HepG2 (cell line): Measurements from ENCODE around the gene RAET1L. TPM values are rescaled to one million over a fixed set of nuclear protein-coding genes. Genes with fewer than 3 reads are reported as not detected.
"Not testable (repeated sequence)": the region's sequence is repeated elsewhere in the genome, so short reads cannot be mapped to it uniquely, and the experiment has no call there.

Experiments
- ATAC-seq: fragments of 200-7000 bp; cut with Tn5 transposase; 3 replicates; pipeline ENCODE4 v1.9.1; 2020; ENCODE audit warnings: mild to moderate bottlenecking, moderate library complexity
- BruUV-seq: library from RNA; stranded (reverse); fragments of 400-500 nt; replicated peaks from 2 replicates; lab custom pipeline; 2021; lab: Mats Ljungman, UMichigan
- CTCF ChIA-PET: fragments of 300-600 bp; formaldehyde crosslinking; extraction: SDS; loops from one replicate; lab custom pipeline; 2021; ENCODE audit warnings: low total read pairs, inconsistent platforms, low intra/inter-chr PET ratio; lab: Yijun Ruan, JAX
- POLR2A ChIA-PET: fragments of 350-600 bp; sonication (Branson Sonifier 250); formaldehyde crosslinking; loops from one replicate; lab custom pipeline; 2020; ENCODE audit warnings: antibody characterized with exemption, inconsistent platforms; lab: Yijun Ruan, JAX
- DNase-seq: peaks from one replicate; pipeline ENCODE4 v3.0.0-alpha.2; 2015; ENCODE audit warnings: low spot score
- FAIRE-seq: peaks from 3 replicates; lab custom pipeline; 2011; peaks lifted over from hg19 to GRCh38; lab: Jason Lieb, UNC
- H2AFZ ChIP-seq: one replicate; pipeline ENCODE4 v1.6.1; 2011; ENCODE audit warnings: low read length, inconsistent platforms
- H3K27ac ChIP-seq: fragments of 300-600 bp; 3 replicates; pipeline ENCODE4 v1.8.0; 2011; ENCODE audit warnings: mixed run types, mild to moderate bottlenecking, mixed read lengths, low read length, inconsistent platforms; ENCODE audit not compliant: insufficient read depth; ENCODE audit errors: extremely low read length
- H3K27me3 ChIP-seq, 2 experiments: fragments of 200-600 bp in 1 of 2; 2 replicates in 1 of 2; 3 replicates in 1 of 2; pipeline versions ENCODE4 v1.6.0 to v1.8.0; 2011; ENCODE audit warnings: low read length in 2 of 2, mild to moderate bottlenecking in 2 of 2, moderate library complexity in 2 of 2, inconsistent platforms in 1 of 2; ENCODE audit not compliant: insufficient read depth in 2 of 2, control insufficient read depth in 1 of 2
- H3K36me3 ChIP-seq, 2 experiments: fragments of 200-600 bp in 1 of 2; replicated peaks in 1 of 2; 2 replicates in 1 of 2; 3 replicates in 1 of 2; pipeline versions ENCODE4 v1.5.1 to v1.8.0; 2011; ENCODE audit warnings: low read length in 2 of 2, inconsistent platforms in 1 of 2; ENCODE audit not compliant: insufficient read depth in 2 of 2, control insufficient read depth in 1 of 2
- H3K4me1 ChIP-seq: 2 replicates; pipeline ENCODE4 v1.5.1; 2012; ENCODE audit warnings: low read length, inconsistent platforms; ENCODE audit not compliant: insufficient read depth
- H3K4me2 ChIP-seq: 2 replicates; pipeline ENCODE4 v1.6.0; 2011; ENCODE audit warnings: low read depth, low read length, inconsistent platforms
- H3K4me3 ChIP-seq, 3 experiments: fragments of 200-600 bp in 1 of 3; sonication (generic), shearing (Covaris generic) in 1 of 3; replicated peaks in 1 of 3; 2 replicates each; pipeline ENCODE4 v1.5.1; 2011 to 2016; ENCODE audit warnings: low read length in 3 of 3, inconsistent platforms in 2 of 3, low read depth in 2 of 3, mild to moderate bottlenecking in 2 of 3, control low read depth in 1 of 3, mixed read lengths in 1 of 3; ENCODE audit not compliant: insufficient read depth in 1 of 3
- H3K79me2 ChIP-seq: one replicate; pipeline ENCODE4 v1.6.1; 2011; ENCODE audit warnings: low read length, inconsistent platforms; ENCODE audit not compliant: insufficient read depth
- H3K9ac ChIP-seq: 2 replicates; pipeline ENCODE4 v1.6.0; 2011; ENCODE audit warnings: mild to moderate bottlenecking, low read depth, low read length, inconsistent platforms; ENCODE audit not compliant: insufficient read depth
- H3K9me3 ChIP-seq: 2 replicates; pipeline ENCODE4 v1.5.1; 2012; ENCODE audit warnings: mild to moderate bottlenecking, low read length
- H4K20me1 ChIP-seq: 2 replicates; pipeline ENCODE4 v1.6.0; 2011; ENCODE audit warnings: inconsistent platforms, mild to moderate bottlenecking, low read length, moderate library complexity; ENCODE audit not compliant: insufficient read depth
- EEA1 ChIP-seq: sonication (generic); formaldehyde crosslinking; IDR thresholded peaks from 2 replicates; pipeline ENCODE4 v1.5.1; 2020; ENCODE audit warnings: mild to moderate bottlenecking, missing genetic modification reagents, borderline replicate concordance
- HNRNPL ChIP-seq: fragments of 200-400 bp; formaldehyde crosslinking; IDR thresholded peaks from 2 replicates; pipeline ENCODE4 v1.6.1; 2017; ENCODE audit warnings: mild to moderate bottlenecking, low read depth, low read length
- NRL ChIP-seq: sonication (generic); formaldehyde crosslinking; IDR thresholded peaks from 2 replicates; pipeline ENCODE4 v1.5.0; 2020; ENCODE audit warnings: missing genetic modification reagents, mild to moderate bottlenecking, moderate library complexity, borderline replicate concordance
- ZMYM2 ChIP-seq: sonication (generic); formaldehyde crosslinking; IDR thresholded peaks from 2 replicates; pipeline ENCODE4 v1.8.0; 2022; ENCODE audit warnings: mild to moderate bottlenecking, missing genetic modification reagents
- ZNF10 ChIP-seq: sonication (generic); formaldehyde crosslinking; IDR thresholded peaks from 2 replicates; pipeline ENCODE4 v1.4.0; 2020; ENCODE audit warnings: mild to moderate bottlenecking, low read depth, missing genetic modification reagents, borderline replicate concordance
- ZNF124 ChIP-seq: sonication (generic); formaldehyde crosslinking; IDR thresholded peaks from 2 replicates; pipeline ENCODE4 v1.4.0; 2020; ENCODE audit warnings: missing genetic modification reagents
- ZNF614 ChIP-seq: IDR thresholded peaks from 2 replicates; pipeline ENCODE4 v1.6.1; 2018; ENCODE audit warnings: missing biosample characterization, missing genetic modification reagents, inconsistent platforms, borderline replicate concordance
- ZNF781 ChIP-seq: sonication (generic); formaldehyde crosslinking; IDR thresholded peaks from 2 replicates; pipeline ENCODE4 v1.5.1; 2020; ENCODE audit warnings: borderline replicate concordance, mild to moderate bottlenecking, missing genetic modification reagents; ENCODE audit errors: not compliant biosample characterization
- WGBS: methylation state at CpG from one replicate; pipeline ENCODE4 v1.1.6; 2017; ENCODE audit warnings: low lambda C conversion rate; 5-methylcytosine and 5-hydroxymethylcytosine counted together
- in situ Hi-C: cut with HindIII; loops from 2 replicates; pipeline ENCODE4 v1.10.0; 2017; ENCODE audit warnings: low pct_unique_long_range_greater_than_20kb; ENCODE audit not compliant: extremely low pct_ligation_motif_present
- intact Hi-C: fragments of 100-400 bp; cut with micrococcal nuclease; formaldehyde crosslinking; loops from one replicate; pipeline ENCODE4 v1.10.0; 2022; ENCODE audit not compliant: unreplicated experiment
- polyA plus RNA-seq, 8 experiments: library from polyadenylated mRNA; depleted of rRNA in 3 of 8; stranded (reverse) in 7 of 8; unstranded in 1 of 8; fragments of >200 nt; fragmentation: Illumina TruSeq in 4 of 8; extraction: Trizol in 4 of 8; gene quantifications; 2 replicates each; pipeline versions ENCODE4 v1.2.1 to v1.2.3, GENCODE V29; 2011 to 2016; ENCODE audit warnings: low read depth in 4 of 8, missing spikeins in 1 of 8, mixed read lengths in 1 of 8; ENCODE audit not compliant: insufficient read depth in 1 of 8
- total RNA-seq, 5 experiments: library from RNA; depleted of rRNA; stranded (reverse); fragments of >200 nt; fragmentation: Illumina TruSeq; extraction: Trizol; gene quantifications; 2 replicates each; pipeline ENCODE4 v1.2.3, GENCODE V29; 2016; ENCODE audit warnings: low read depth in 1 of 5

RAET1L gene
- total and polyA plus RNA-seq, 2 of the 13 experiments (the other 11 are each of a cell fraction or from before 2014, with no cell fraction given) = not detected

DNA sequence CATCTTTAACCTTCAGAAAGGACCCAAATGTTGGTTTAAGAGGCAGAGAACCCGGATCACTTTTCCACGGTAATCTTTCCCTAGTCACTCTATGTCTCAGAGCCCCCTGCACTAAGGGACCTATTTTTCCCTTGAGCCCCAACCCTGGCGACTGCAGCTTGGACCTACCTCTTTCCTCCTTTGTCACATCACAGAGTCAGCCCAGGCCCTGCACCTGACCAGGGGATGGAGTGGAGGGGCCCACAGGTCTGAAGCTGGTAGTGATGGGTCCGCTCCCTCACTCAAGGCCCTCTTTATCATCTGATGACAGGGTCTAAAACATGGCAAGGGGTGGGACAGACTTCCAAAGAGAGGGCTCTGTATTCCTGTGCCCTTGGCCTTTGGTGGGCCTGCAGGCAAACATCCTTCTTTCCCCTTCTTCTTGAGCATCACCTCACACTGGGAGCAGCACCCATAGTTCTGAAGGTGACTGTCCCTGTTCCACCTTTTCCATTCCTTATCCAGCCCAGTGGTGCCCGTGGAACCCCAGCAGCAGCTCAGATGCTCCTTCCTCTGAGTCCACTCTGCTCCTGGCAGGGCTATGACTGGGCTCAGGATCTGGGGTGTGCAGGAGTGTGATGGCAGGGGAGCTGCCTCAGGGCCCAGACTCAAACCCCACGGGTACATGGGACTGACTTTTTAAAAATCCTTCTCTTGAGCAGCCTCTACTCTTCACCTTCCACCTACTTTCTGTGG, 6.3 kb downstream of the RAET1L start:
- no peak overlapping the region for H3K9ac ChIP-seq
- no peaks in the 10 kb centered on the region for H4K20me1 ChIP-seq
- H3K4me1 ChIP-seq = no peaks in the 10 kb centered on the region
- no peak overlapping the region for H3K27ac ChIP-seq
- no peak overlapping the region for H3K4me2 ChIP-seq
- ChIA-PET POLR2A (no interaction called here), CTCF (interaction anchor here (3.9 kb wide), 1 partner anchor 85 kb away, joined by 64 read pairs; no protein-coding TSS in a partner anchor)
- H2AFZ ChIP-seq = no peak overlapping the region
- ATAC-seq = no peak
- intact Hi-C loops (no loop called here), in situ Hi-C loops (no loop called here)
- BruUV-seq = no TSS peak
- no peak for DNase-seq
- no peak for TF ChIP-seq NRL (CRISPR knock-in tag)
- no peak for TF ChIP-seq ZNF124 (CRISPR knock-in tag)
- TF ChIP-seq HNRNPL = no peak
- no peak for TF ChIP-seq ZNF781 (CRISPR knock-in tag)
- TF ChIP-seq ZNF10 (CRISPR knock-in tag) = no peak
- no peak for TF ChIP-seq ZNF614 (CRISPR knock-in tag)
- TF ChIP-seq ZMYM2 (CRISPR knock-in tag) = no peak
- no peak for TF ChIP-seq EEA1
- H3K4me3 ChIP-seq = no peak overlapping the region
- peaks cover 4 to 16% of the 10 kb centered on the region in 2 experiments; a peak in 4 of 5 replicates for H3K27me3 ChIP-seq
- no peaks in the 10 kb centered on the region for H3K79me2 ChIP-seq
- WGBS = 2% methylated on average over 5 of the region's 6 CpGs
- no peak for FAIRE-seq
- no peaks in the 10 kb centered on the region for H3K9me3 ChIP-seq
- no peaks in the 10 kb centered on the region for H3K36me3 ChIP-seq

GRCh38 chr6:150017186-150017521, 8.2 kb downstream of the RAET1L start:
- H3K9me3 ChIP-seq, POLR2A ChIA-PET, H3K36me3 ChIP-seq, ATAC-seq, H4K20me1 ChIP-seq, DNase-seq, H3K79me2 ChIP-seq, H2AFZ ChIP-seq, BruUV-seq, H3K9ac ChIP-seq, H3K4me3 ChIP-seq, in situ Hi-C loops, H3K4me2 ChIP-seq, FAIRE-seq, H3K27ac ChIP-seq, H3K4me1 ChIP-seq: not testable (repeated sequence)
- CTCF ChIA-PET = interaction anchor here (1.3 to 3.9 kb wide), 6 partner anchors 9 to 183 kb away, joined by 3 to 64 read pairs (median 6); no protein-coding TSS in a partner anchor
- intact Hi-C loops = loop anchor here (2.0 kb wide), 1 partner anchor 176 kb away; no protein-coding TSS in a partner anchor
- peaks cover 4 to 28% of the 10 kb centered on the region in 2 experiments for H3K27me3 ChIP-seq
- under 1% methylated on average over 5 of the region's 5 CpGs for WGBS
